Measurements from ENCODE around the gene FKRP.

DNA sequence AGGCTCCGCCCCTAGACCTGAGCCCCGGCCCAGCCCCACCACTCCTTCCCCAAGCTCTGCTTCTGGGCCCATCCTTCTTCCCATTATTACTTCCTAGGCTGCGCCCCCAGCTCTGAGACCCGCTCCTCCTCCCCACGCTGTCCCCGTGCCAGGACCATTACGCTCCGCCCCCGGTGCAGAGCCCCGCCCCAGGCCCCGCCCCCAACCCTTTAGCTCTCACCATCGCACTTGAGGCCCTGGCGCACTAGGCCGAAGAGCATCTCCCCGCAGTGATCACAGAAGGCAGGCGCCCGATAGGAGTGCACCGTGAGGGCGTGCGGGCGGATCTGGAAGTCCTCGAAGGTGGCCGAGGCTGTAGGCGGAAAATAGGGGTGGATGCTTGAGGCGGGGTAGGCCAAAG, 35.2 kb upstream of the FKRP start:
- no peak for TF ChIP-seq POLR2A (IDR thresholded peaks at IDR 0.05)
- TF ChIP-seq, protein P1, sequence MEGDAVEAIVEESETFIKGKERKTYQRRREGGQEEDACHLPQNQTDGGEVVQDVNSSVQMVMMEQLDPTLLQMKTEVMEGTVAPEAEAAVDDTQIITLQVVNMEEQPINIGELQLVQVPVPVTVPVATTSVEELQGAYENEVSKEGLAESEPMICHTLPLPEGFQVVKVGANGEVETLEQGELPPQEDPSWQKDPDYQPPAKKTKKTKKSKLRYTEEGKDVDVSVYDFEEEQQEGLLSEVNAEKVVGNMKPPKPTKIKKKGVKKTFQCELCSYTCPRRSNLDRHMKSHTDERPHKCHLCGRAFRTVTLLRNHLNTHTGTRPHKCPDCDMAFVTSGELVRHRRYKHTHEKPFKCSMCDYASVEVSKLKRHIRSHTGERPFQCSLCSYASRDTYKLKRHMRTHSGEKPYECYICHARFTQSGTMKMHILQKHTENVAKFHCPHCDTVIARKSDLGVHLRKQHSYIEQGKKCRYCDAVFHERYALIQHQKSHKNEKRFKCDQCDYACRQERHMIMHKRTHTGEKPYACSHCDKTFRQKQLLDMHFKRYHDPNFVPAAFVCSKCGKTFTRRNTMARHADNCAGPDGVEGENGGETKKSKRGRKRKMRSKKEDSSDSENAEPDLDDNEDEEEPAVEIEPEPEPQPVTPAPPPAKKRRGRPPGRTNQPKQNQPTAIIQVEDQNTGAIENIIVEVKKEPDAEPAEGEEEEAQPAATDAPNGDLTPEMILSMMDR (IDR thresholded peaks at IDR 0.05), result no peak
- no peak for TF ChIP-seq EP300 (IDR thresholded peaks at IDR 0.05)
